D721Med (cell line): Measurements from ENCODE around the gene ZNF444.

Experiments
- DNase-seq: peaks from one replicate; pipeline ENCODE4 v3.0.0; 2011; ENCODE audit warnings: low spot score; ENCODE audit not compliant: insufficient read length
- FAIRE-seq: peaks from 2 replicates; lab custom pipeline; 2011; peaks lifted over from hg19 to GRCh38; lab: Jason Lieb, UNC
- TF ChIP-seq, protein P1 (sequence below): IDR thresholded peaks from 2 replicates; pipeline ENCODE4 v1.5.1; 2012; ENCODE audit warnings: mild to moderate bottlenecking, control low read depth; ENCODE audit not compliant: insufficient read depth; ENCODE audit errors: missing control alignments

ZNF444 gene

DNA sequence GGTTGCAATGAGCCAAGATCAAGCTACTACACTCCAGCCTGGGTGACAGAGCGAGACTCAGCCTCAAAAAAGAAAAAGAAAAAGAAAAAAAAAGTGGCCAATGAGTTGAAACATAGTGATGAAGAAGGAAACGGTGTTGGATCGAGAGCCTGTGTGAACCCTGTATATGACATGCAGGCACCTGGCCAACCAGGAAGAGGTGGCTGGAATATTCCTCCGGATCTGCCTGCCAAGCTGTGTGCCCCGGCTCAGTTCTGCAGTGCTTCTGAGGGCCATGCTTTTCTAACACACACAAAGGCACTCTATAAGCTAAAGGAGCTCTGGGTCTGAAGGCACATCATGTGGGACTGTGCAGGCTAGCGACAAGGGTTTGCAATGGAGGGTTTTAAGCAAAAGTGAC, 3.7 kb upstream of the ZNF444 start:
- TF ChIP-seq, protein P1, sequence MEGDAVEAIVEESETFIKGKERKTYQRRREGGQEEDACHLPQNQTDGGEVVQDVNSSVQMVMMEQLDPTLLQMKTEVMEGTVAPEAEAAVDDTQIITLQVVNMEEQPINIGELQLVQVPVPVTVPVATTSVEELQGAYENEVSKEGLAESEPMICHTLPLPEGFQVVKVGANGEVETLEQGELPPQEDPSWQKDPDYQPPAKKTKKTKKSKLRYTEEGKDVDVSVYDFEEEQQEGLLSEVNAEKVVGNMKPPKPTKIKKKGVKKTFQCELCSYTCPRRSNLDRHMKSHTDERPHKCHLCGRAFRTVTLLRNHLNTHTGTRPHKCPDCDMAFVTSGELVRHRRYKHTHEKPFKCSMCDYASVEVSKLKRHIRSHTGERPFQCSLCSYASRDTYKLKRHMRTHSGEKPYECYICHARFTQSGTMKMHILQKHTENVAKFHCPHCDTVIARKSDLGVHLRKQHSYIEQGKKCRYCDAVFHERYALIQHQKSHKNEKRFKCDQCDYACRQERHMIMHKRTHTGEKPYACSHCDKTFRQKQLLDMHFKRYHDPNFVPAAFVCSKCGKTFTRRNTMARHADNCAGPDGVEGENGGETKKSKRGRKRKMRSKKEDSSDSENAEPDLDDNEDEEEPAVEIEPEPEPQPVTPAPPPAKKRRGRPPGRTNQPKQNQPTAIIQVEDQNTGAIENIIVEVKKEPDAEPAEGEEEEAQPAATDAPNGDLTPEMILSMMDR = no peak

DNA sequence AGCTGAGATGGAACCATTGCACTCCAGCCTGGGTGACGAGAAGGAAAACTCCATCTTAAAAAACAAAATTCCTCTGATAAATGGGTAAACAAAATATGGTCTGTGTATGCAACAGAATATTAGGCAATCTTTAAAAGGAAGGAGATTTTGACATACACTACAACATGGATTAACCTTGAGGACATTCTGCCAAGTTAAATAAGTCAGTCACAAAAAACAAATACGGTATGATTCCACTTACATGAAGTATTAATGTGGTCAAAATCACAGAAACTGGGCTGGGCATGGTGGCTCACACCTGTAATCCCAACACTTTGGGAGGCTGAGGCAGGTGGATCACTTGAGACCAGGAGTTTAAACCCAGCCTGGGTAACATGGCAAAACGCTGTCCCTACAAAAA, 3.0 kb upstream of the ZNF444 start:
- DNase-seq (no peak), FAIRE-seq (no peak)
- TF ChIP-seq, protein P1 = no peak

More for the DNA sequence above, 3.7 kb upstream of the ZNF444 start:
- DNase-seq (no peak), FAIRE-seq (no peak)

GRCh38 chr19:56139847-56140582, 1.1 kb upstream of the ZNF444 start:
- TF ChIP-seq, protein P1 = no peak
- DNase-seq (no peak), FAIRE-seq (no peak)

- no peak for FAIRE-seq
- DNase-seq = no peak
- TF ChIP-seq, protein P1 = no peak
Measured at GRCh38 chr19:56141417-56141993, 418 bp downstream of the ZNF444 start.

DNA sequence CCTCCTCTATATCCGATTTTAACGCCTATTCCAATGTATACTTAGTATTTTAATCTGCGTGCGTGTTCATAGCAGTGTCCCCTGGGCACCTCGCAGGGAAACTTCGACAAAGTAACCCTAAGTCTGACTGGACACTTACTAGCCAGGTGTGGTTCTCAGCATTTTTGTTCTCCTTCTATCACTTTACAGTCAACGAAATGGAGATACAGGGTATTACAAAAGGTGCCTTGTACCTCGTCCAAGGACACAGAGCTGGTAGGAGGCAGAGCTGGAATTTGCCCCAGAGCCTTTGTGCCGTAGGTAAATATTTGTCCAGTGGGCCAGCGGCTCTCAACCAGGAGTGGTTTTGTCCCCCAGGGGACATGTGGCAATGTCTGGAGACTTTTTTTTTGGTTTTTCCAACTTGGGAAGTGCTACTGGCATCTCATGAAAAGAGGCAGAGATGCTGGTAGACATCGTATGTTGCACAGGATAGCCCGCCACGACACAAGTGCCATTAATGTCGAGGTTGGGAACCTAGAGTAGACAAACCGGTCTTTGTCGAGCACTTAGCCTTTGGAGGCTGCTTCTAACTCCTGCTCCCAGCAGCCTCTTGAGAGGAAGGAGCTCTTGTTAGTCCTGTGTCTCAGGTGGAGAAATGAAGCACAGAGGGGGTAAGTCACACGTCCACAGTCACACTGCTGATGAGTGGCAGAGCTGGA, 1.1 kb downstream of the ZNF444 start:
- TF ChIP-seq, protein P1 = no peak
- DNase-seq = no peak
- FAIRE-seq = no peak

DNA sequence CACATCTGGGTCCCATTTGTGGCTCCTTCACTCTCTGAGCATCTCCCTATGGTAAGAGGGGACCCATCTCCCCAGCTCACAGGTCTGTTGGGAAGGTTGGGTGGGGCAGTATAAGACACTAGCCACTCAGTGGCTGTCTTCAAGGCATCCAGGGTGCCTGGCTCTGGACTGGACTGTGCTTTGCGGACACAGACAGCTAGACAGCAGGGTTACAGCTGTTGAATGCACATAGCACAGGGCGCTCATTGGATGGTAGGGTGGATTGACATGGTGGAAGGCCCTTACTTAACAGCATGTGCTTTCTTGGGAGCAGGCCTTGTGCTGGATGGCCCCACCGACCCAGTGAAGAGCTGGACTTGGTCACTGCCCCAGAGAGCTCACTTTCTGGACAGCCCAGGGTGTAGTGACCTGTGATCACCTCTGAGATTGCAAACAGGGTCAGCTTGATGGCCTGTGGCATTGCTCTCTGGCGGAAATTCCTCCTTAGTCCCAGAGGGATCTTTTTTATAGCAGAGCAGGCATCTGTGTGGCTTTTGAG, 1.9 kb downstream of the ZNF444 start:
- TF ChIP-seq, protein P1 = no peak
- FAIRE-seq (no peak), DNase-seq (no peak)

DNA sequence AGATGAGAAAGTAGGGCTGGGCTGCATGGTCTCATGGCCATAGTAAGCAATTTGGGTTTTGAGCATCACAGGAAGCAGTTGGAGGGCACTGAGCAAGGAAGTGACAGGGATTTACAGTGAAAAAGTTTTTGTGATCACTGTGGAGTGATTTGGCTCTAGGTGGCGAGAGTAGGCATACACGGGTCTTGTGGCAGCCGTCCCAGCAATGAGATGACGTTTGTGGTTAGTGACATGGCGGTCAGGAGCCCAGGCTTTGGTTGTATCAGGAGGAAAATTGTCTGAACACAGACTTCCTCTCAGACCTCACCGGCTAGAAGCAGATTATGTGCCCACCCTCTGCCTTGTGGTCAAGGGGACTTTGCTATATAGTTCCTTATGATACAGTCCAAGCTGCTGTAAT, 3.3 kb downstream of the ZNF444 start:
- TF ChIP-seq, protein P1 = no peak
- DNase-seq = no peak

More for the DNA sequence above, 3.3 kb downstream of the ZNF444 start:
- no peak for FAIRE-seq
